ENCODE data around the gene NTM. TPM values are rescaled to one million over a fixed set of nuclear protein-coding genes. Genes with fewer than 3 reads are reported as not detected.

NTM gene
- total RNA-seq, 1 experiment from 2014 or later, result 9.9 TPM

DNA sequence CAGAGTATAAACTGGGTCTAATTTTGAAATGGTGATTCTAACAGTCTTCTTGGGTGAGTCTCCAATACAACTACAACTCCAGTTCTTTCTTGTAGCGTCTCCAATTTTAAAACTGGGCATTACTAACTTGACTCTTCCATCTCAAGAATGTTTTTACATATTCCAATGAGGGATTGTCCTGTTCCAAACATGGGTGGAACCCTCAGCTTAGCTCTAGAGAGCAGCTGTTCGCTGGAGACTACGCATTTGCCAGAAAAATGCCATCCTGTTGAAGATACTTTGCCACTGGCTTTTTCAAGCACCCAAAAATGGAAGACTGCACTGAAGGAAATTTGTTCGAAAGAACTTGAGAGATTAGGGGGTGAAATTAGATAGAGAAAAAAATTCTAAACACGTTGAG, 870.0 kb downstream of the NTM start:
- Mint-ChIP-seq H3K4me1 (peaks cover 13 to 22% of the 10 kb centered on the region in 2 experiments), H3K27ac (no peak overlapping the region), H3K9me3 (peaks cover 0 to 2% of the 10 kb centered on the region in 2 experiments; a peak in 1 of 5 replicates), H3K27me3 (ENCODE audit: low read depth) (no peaks in the 10 kb centered on the region; the same call in 1 of the 2 replicates), H3K36me3 (ENCODE audit: insufficient read depth in 1 of 3, low read depth in 3 of 3) (peaks cover 0 to 2% (median 0%) of the 10 kb centered on the region in 3 experiments; a peak in 2 of 7 replicates), H3K4me3 (no peak overlapping the region)
- H3K27ac ChIP-seq (ENCODE audit: insufficient read length, low read depth, low read length), result no peak overlapping the region
- H4K20me1 ChIP-seq (ENCODE audit: control insufficient read depth, insufficient read depth, insufficient read length), result no peaks in the 10 kb centered on the region
- TF ChIP-seq, protein P1, sequence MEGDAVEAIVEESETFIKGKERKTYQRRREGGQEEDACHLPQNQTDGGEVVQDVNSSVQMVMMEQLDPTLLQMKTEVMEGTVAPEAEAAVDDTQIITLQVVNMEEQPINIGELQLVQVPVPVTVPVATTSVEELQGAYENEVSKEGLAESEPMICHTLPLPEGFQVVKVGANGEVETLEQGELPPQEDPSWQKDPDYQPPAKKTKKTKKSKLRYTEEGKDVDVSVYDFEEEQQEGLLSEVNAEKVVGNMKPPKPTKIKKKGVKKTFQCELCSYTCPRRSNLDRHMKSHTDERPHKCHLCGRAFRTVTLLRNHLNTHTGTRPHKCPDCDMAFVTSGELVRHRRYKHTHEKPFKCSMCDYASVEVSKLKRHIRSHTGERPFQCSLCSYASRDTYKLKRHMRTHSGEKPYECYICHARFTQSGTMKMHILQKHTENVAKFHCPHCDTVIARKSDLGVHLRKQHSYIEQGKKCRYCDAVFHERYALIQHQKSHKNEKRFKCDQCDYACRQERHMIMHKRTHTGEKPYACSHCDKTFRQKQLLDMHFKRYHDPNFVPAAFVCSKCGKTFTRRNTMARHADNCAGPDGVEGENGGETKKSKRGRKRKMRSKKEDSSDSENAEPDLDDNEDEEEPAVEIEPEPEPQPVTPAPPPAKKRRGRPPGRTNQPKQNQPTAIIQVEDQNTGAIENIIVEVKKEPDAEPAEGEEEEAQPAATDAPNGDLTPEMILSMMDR (conservative IDR thresholded peaks at IDR 0.05), result no peak
- no peak overlapping the region for H3K9ac ChIP-seq (ENCODE audit: extremely low read depth, insufficient read length, low read length)
- no peak overlapping the region for H3K18ac ChIP-seq (ENCODE audit: insufficient read length, low read depth, low read length)
- H2BK20ac ChIP-seq (ENCODE audit: low read depth, low read length, poor library complexity, severe bottlenecking), result no peak overlapping the region
- no peak overlapping the region for H2BK120ac ChIP-seq (ENCODE audit: low read depth, low read length, poor library complexity, severe bottlenecking)
- no peak overlapping the region for H3K4ac ChIP-seq (ENCODE audit: low read depth, low read length)
- H3T11ph ChIP-seq (ENCODE audit: low read length), result no peak overlapping the region
- no peaks in the 10 kb centered on the region for H3K27me3 ChIP-seq (ENCODE audit: insufficient read depth, low read length)
- WGBS (ENCODE audit: extremely low coverage, insufficient read length, low lambda C conversion rate), result 100% methylated on average over 1 of the region's 5 CpGs
- no peak overlapping the region for H3K4me2 ChIP-seq (ENCODE audit: insufficient read depth, insufficient read length, low read length)
- H3K4me1 ChIP-seq (ENCODE audit: insufficient read depth, low read length), result no peaks in the 10 kb centered on the region; the same call in 1 of the 2 replicates
- no peak overlapping the region for H3K56ac ChIP-seq (ENCODE audit: insufficient read length, low read depth, low read length)
- no peak overlapping the region for H4K5ac ChIP-seq (ENCODE audit: insufficient read length, low read depth, low read length)
- H2AK5ac ChIP-seq (ENCODE audit: insufficient read length, low read length), result no peak overlapping the region
- no peak overlapping the region for H2BK12ac ChIP-seq (ENCODE audit: insufficient read length, low read depth, low read length)
- H3K79me1 ChIP-seq (ENCODE audit: insufficient read depth, low read depth, low read length, poor library complexity, severe bottlenecking), result no peaks in the 10 kb centered on the region
- H4K8ac ChIP-seq (replicated peaks; ENCODE audit: insufficient read length, low read depth, low read length), result no peak overlapping the region
- no peak overlapping the region for H3K23ac ChIP-seq (ENCODE audit: insufficient read length, low read depth, low read length)
- H3K79me2 ChIP-seq (ENCODE audit: insufficient read depth, low read length), result no peaks in the 10 kb centered on the region
- no peak overlapping the region for H4K91ac ChIP-seq (ENCODE audit: insufficient read length, low read depth, low read length)
- H2AFZ ChIP-seq (ENCODE audit: low read length), result no peak overlapping the region
- no peak overlapping the region for H2BK15ac ChIP-seq (ENCODE audit: low read depth, low read length)
- H3K9me3 ChIP-seq (ENCODE audit: control insufficient read depth, low read depth, low read length), result no peaks in the 10 kb centered on the region
- no peaks in the 10 kb centered on the region for H3K23me2 ChIP-seq (ENCODE audit: insufficient read length, low read depth, low read length, poor library complexity, severe bottlenecking)
- H2BK5ac ChIP-seq (ENCODE audit: insufficient read length, low read length), result no peak overlapping the region
- no peak overlapping the region for H3K14ac ChIP-seq (ENCODE audit: insufficient read depth, low read length)
- no peak for DNase-seq
